ENCODE data around the gene LYG1.

GRCh38 chr2:99350194-99350593, 49.2 kb upstream of the LYG1 start:
- TF ChIP-seq CTCF (IDR thresholded peaks at IDR 0.05) (no peak), POLR2A (IDR thresholded peaks at IDR 0.05) (no peak)

Measured in uterus (tissue), 2 donors.